Duodenal mucosa (tissue), 2 donors: ENCODE results near the gene CHMP6.

ENCODE experiments used
- H3K27ac ChIP-seq: one replicate; pipeline ENCODE4 v1.7.0; 2013; ENCODE audit warnings: low read depth, low read length
- H3K27me3 ChIP-seq, 2 donors: one replicate each; pipeline ENCODE4 v1.7.0; 2013; ENCODE audit warnings: low read length in 2 of 2, control low read depth in 1 of 2; ENCODE audit not compliant: insufficient read depth in 2 of 2, control insufficient read depth in 1 of 2
- H3K36me3 ChIP-seq, 2 donors: one replicate each; pipeline ENCODE4 v1.7.0; 2013; ENCODE audit warnings: low read length in 2 of 2, control low read depth in 1 of 2; ENCODE audit not compliant: insufficient read depth in 2 of 2, control insufficient read depth in 1 of 2
- H3K4me1 ChIP-seq, 2 donors: one replicate each; pipeline ENCODE4 v1.7.0; 2013; ENCODE audit warnings: low read length in 2 of 2, control low read depth in 1 of 2; ENCODE audit not compliant: insufficient read depth in 2 of 2, control insufficient read depth in 1 of 2
- H3K4me3 ChIP-seq, 2 donors: one replicate each; pipeline ENCODE4 v1.7.0; 2013; ENCODE audit warnings: low read length in 2 of 2, low read depth in 1 of 2
- H3K9ac ChIP-seq, 2 donors: one replicate each; pipeline ENCODE4 v1.7.0; 2013; ENCODE audit warnings: low read length in 2 of 2, low read depth in 1 of 2
- H3K9me3 ChIP-seq, 2 donors: one replicate each; pipeline ENCODE4 v1.7.0; 2013; ENCODE audit warnings: low read length in 2 of 2, control low read depth in 1 of 2; ENCODE audit not compliant: control insufficient read depth in 1 of 2

CHMP6 gene

DNA sequence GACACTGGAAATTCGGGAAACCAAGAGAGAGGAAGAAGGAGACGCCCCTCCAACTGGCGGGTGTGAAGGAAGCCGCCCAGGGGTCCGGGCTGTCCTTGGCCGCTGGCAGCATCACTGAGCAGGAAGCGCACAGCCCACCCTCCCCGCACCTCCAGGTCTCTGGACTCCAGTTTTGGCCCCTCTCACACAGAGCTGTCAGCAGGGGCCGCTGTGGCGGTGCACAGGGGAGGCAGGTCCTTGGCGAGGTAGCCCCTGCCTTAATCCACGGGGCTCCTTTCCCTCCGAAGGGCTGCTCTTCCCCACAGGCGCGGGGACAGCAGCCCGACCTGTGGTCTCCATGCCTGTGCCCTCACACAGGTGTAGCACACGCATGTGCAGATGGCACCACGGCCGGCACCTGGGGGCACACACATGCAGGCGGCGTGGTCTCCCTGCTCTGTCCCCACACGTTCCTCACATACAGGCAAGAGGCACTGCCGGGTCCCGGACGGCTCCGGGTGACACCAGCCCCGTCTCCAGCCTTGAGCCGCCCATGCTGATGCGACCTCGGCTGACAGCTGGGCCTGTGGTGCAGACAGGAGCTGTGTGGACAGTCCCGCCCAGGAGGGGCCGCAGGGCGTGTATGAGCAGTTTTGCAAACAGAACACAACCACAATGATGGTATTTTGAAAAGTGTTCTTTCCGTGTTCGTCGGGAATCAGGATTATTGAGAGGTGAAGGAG lies 26.6 kb upstream of the CHMP6 start:
- Histone ChIP-seq H3K27me3 (peaks cover 0 to 3% of the 10 kb centered on the region in 2 donors), H3K9me3 (no peaks in the 10 kb centered on the region), H3K9ac (no peak overlapping the region), H3K27ac (no peak overlapping the region), H3K4me3 (no peak overlapping the region), H3K36me3 (peaks cover 0 to 16% of the 10 kb centered on the region in 2 donors), H3K4me1 (peaks cover 0 to 10% of the 10 kb centered on the region in 2 donors)

GRCh38 chr17:80965606-80966005 lies 26.0 kb upstream of the CHMP6 start:
- H3K4me1 ChIP-seq = peaks cover 0 to 8% of the 10 kb centered on the region in 2 donors

GRCh38 chr17:80967404-80967872 lies 24.2 kb upstream of the CHMP6 start:
- Histone ChIP-seq H3K27ac (no peak overlapping the region), H3K4me3 (no peak overlapping the region), H3K9me3 (no peaks in the 10 kb centered on the region), H3K4me1 (peaks cover 0 to 8% of the 10 kb centered on the region in 2 donors), H3K36me3 (peaks cover 0 to 13% of the 10 kb centered on the region in 2 donors), H3K9ac (no peak overlapping the region), H3K27me3 (peaks cover 0 to 7% of the 10 kb centered on the region in 2 donors)

More at GRCh38 chr17:80965606-80966005, 26.0 kb upstream of the CHMP6 start:
- no peak overlapping the region for H3K9ac ChIP-seq
- peaks cover 0 to 13% of the 10 kb centered on the region in 2 donors for H3K36me3 ChIP-seq
- no peaks in the 10 kb centered on the region for H3K9me3 ChIP-seq
- H3K27me3 ChIP-seq = peaks cover 0 to 7% of the 10 kb centered on the region in 2 donors
- H3K27ac ChIP-seq = no peak overlapping the region
- no peak overlapping the region for H3K4me3 ChIP-seq

GRCh38 chr17:80968602-80969029 lies 23.0 kb upstream of the CHMP6 start:
- H3K4me3 ChIP-seq = no peak overlapping the region
- H3K27ac ChIP-seq = no peak overlapping the region
- no peak overlapping the region for H3K9ac ChIP-seq
- peaks cover 0 to 8% of the 10 kb centered on the region in 2 donors for H3K4me1 ChIP-seq
- peaks cover 0 to 7% of the 10 kb centered on the region in 2 donors for H3K27me3 ChIP-seq
- H3K9me3 ChIP-seq = no peaks in the 10 kb centered on the region
- H3K36me3 ChIP-seq = peaks cover 0 to 13% of the 10 kb centered on the region in 2 donors

GRCh38 chr17:80969030-80969673 lies 22.5 kb upstream of the CHMP6 start:
- no peak overlapping the region for H3K9ac ChIP-seq

GRCh38 chr17:80969674-80970043 lies 22.0 kb upstream of the CHMP6 start:
- Histone ChIP-seq H3K27ac (no peak overlapping the region), H3K9me3 (no peaks in the 10 kb centered on the region), H3K9ac (no peak overlapping the region), H3K4me3 (no peak overlapping the region), H3K4me1 (peaks cover 0 to 8% of the 10 kb centered on the region in 2 donors), H3K27me3 (peaks cover 0 to 7% of the 10 kb centered on the region in 2 donors), H3K36me3 (peaks cover 0 to 10% of the 10 kb centered on the region in 2 donors)

More at GRCh38 chr17:80969030-80969673, 22.5 kb upstream of the CHMP6 start:
- Histone ChIP-seq H3K4me1 (peaks cover 0 to 8% of the 10 kb centered on the region in 2 donors), H3K27ac (no peak overlapping the region), H3K27me3 (peaks cover 0 to 7% of the 10 kb centered on the region in 2 donors), H3K4me3 (no peak overlapping the region), H3K9me3 (no peaks in the 10 kb centered on the region), H3K36me3 (peaks cover 0 to 13% of the 10 kb centered on the region in 2 donors)

DNA sequence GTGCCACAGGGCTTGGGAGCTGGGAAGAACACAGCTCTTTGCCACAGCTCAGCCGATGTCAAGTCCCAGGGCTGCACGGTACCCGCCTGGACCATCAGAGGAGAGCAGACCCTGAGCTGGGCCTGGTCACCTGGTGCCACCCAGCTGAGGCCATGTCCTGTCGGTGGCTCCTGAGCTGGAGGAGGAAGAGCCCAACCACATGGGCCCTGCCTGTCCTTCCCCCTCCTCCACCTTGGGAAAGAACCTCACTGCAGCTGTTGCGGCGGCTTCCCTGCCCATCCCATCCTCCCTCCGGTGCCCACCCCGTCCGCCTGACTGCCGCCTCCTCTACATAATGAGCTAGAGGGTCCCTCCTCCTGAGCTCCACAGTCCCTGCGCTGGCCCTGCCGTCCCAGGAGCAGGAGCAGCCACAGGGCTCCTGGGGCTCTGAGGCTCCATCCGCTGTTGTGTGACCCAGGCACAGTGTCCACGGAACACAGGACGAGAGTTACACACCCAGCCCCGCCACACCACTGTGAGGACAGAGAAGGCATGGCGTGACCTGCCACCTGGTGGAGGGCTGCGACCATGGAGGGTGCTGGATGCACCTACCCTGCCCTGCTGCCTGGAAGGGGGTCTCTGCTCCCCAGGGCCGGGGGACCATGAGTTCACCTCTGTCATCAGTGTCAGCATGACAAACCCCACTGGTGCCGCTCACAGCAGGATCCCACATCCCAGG lies 21.4 kb upstream of the CHMP6 start:
- Histone ChIP-seq H3K9ac (no peak overlapping the region), H3K9me3 (no peaks in the 10 kb centered on the region), H3K27me3 (peaks cover 0 to 7% of the 10 kb centered on the region in 2 donors), H3K4me1 (peaks cover 0 to 8% of the 10 kb centered on the region in 2 donors), H3K36me3 (peaks cover 0 to 4% of the 10 kb centered on the region in 2 donors), H3K27ac (no peak overlapping the region), H3K4me3 (no peak overlapping the region)

GRCh38 chr17:80970762-80971703 lies 20.6 kb upstream of the CHMP6 start:
- no peak overlapping the region for H3K9ac ChIP-seq
- no peak overlapping the region for H3K4me3 ChIP-seq

GRCh38 chr17:80971704-80972304 lies 19.8 kb upstream of the CHMP6 start:
- no peak overlapping the region for H3K4me3 ChIP-seq
- H3K4me1 ChIP-seq = peaks cover 0 to 8% of the 10 kb centered on the region in 2 donors

More at GRCh38 chr17:80970762-80971703, 20.6 kb upstream of the CHMP6 start:
- H3K9me3 ChIP-seq = no peaks in the 10 kb centered on the region
- peaks cover 0 to 8% of the 10 kb centered on the region in 2 donors for H3K4me1 ChIP-seq
- peaks cover 0 to 7% of the 10 kb centered on the region in 2 donors for H3K27me3 ChIP-seq
- H3K36me3 ChIP-seq = no peaks in the 10 kb centered on the region
- no peak overlapping the region for H3K27ac ChIP-seq

More at GRCh38 chr17:80971704-80972304, 19.8 kb upstream of the CHMP6 start:
- H3K9ac ChIP-seq = no peak overlapping the region
- no peaks in the 10 kb centered on the region for H3K36me3 ChIP-seq
- no peak overlapping the region for H3K27ac ChIP-seq
- peaks cover 0 to 7% of the 10 kb centered on the region in 2 donors for H3K27me3 ChIP-seq
- no peaks in the 10 kb centered on the region for H3K9me3 ChIP-seq
